AG04449 (cell line): ENCODE data around the gene GALNT10.

Experiments
- CTCF ChIA-PET: fragments of 350-600 bp; formaldehyde crosslinking; extraction: SDS; loops from one replicate; lab custom pipeline; 2021; ENCODE audit warnings: antibody characterized with exemption; lab: Yijun Ruan, JAX
- POLR2A ChIA-PET: fragments of 400-600, 350-600 bp; formaldehyde crosslinking; extraction: SDS; loops from one replicate; lab custom pipeline; 2020; ENCODE audit warnings: antibody characterized with exemption, inconsistent platforms; lab: Yijun Ruan, JAX
- DNase-seq: peaks from one replicate; pipeline ENCODE4 v3.0.0-alpha.2; 2010; ENCODE audit warnings: low read depth, low spot score
- H3K4me3 ChIP-seq: 2 replicates; pipeline ENCODE4 v1.5.1; 2011; ENCODE audit warnings: low read depth, mild to moderate bottlenecking, control low read depth, low read length
- CTCF ChIP-seq: IDR thresholded peaks from one replicate; pipeline ENCODE4 v1.5.1; 2011; ENCODE audit warnings: mild to moderate bottlenecking, moderate library complexity, low read length, control low read depth, inconsistent platforms; ENCODE audit not compliant: insufficient read depth; ENCODE audit errors: missing control alignments

GALNT10 gene

GRCh38 chr5:154421868-154422267, 231.3 kb downstream of the GALNT10 start:
- ChIA-PET CTCF (interaction anchor here (0.8 to 1.7 kb wide), 13 partner anchors 13 to 352 kb away, joined by 3 to 7 read pairs (median 4); no protein-coding TSS in a partner anchor), POLR2A (no interaction called here)
- peak; percentile 35 for TF ChIP-seq CTCF
- H3K4me3 ChIP-seq = no peak overlapping the region
- DNase-seq = no peak

DNA sequence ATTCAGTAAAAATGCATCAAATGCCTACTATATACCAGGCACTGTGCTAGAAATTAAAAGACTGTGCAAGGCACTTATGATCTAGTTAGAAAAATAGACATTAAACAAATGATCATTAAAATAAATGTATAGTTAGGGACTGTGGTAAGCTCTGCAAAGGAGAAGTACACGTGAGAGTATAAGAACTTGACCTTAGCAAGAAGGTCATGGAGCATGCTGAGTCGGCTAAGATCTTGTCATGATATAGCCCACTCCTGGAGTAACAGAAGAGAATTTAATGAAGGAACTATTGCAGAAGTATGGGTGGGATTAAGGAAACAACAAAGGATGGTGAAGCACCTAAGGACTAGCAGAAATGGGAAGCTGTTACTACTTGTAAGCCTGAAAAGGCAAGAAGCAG, 231.8 kb downstream of the GALNT10 start:
- POLR2A ChIA-PET = no interaction called here
- no peak overlapping the region for H3K4me3 ChIP-seq
- TF ChIP-seq CTCF = no peak
- CTCF ChIA-PET = interaction anchor here (0.8 to 1.8 kb wide), 11 partner anchors 13 to 353 kb away, joined by 3 to 7 read pairs (median 4); no protein-coding TSS in a partner anchor
- no peak for DNase-seq

GRCh38 chr5:154428208-154428607, 237.7 kb downstream of the GALNT10 start:
- ChIA-PET POLR2A (no interaction called here), CTCF (interaction anchor here (1.1 to 1.7 kb wide), 2 partner anchors 23 to 36 kb away, joined by 3 to 4 read pairs; no protein-coding TSS in a partner anchor)
- no peak for TF ChIP-seq CTCF
- no peak for DNase-seq
- no peak overlapping the region for H3K4me3 ChIP-seq

GRCh38 chr5:154429341-154429740, 238.8 kb downstream of the GALNT10 start:
- ChIA-PET POLR2A (no interaction called here), CTCF (interaction anchor here (0.8 to 1.3 kb wide), 2 partner anchors 10 to 38 kb away, joined by 3 to 4 read pairs; no protein-coding TSS in a partner anchor)
- no peak for DNase-seq
- H3K4me3 ChIP-seq = no peak overlapping the region
- TF ChIP-seq CTCF = no peak

DNA sequence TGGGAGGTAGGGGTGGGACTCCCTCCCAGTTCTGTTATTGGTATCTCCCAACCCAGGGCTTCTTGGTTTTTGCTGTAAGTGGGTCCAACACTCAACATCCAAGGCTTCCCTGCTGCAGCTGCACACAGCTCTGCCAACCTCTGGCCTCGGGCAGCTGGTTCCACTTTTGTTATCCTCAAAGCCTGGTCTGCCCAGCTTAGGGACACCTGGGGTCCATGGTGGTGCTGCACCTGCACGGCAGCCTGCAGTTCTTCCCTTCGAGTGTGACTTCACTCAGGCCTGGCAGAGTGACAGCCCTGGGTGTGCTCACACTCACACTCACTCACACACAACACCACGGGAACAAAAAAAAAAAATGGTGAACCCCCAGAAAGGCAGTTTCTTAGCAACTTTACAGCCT, 239.9 kb downstream of the GALNT10 start:
- ChIA-PET POLR2A (no interaction called here), CTCF (interaction anchor here (0.8 to 1.3 kb wide), 2 partner anchors 9 to 37 kb away, joined by 3 to 4 read pairs; no protein-coding TSS in a partner anchor)
- no peak for TF ChIP-seq CTCF
- H3K4me3 ChIP-seq = no peak overlapping the region
- no peak for DNase-seq

DNA sequence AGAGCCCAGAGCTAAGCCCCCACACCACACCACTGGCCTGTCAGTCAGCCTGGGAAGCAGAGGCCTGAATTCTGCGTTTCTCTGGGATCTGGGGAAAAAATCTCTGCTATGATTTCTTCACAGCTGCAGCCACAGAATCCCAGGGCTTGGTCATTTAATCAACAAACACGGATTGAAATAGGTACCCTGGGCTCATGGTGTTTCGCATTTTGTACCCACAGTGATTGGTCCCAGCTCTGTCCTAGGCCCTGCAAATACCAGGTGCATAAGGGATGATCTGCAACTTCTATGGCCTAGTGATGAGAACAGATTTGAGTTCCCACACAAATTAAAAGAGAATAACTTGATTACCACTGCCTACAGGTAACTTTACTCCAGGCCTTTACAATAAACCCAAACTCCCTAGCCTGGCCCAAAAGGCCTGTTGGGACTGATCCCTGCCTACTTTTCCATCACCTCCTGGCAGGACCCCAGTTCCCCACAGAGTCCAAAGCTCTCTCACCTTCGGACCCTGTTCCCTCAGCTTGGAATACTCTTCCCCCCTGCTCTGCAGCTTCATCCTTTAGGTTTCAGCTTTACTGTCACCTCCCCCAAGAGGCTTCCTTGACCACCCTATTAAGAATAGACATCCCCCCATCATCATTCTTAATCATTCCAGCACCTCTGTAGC, 240.6 kb downstream of the GALNT10 start:
- ChIA-PET POLR2A (no interaction called here), CTCF (interaction anchor here (1.3 kb wide), 1 partner anchor 36 kb away, joined by 4 read pairs; no protein-coding TSS in a partner anchor)
- no peak for DNase-seq
- no peak for TF ChIP-seq CTCF
- H3K4me3 ChIP-seq = no peak overlapping the region
